Body of pancreas (tissue), 4 donors: ENCODE data around the gene BCS1L. TPM values are rescaled to one million over a fixed set of nuclear protein-coding genes. Genes with fewer than 3 reads are reported as not detected.
A peak's percentile ranks its signal among the peaks of the same experiment; 100 is the strongest.

ENCODE experiments used
- ATAC-seq: fragments of 150-250 bp; one replicate; pipeline ENCODE4 v1.9.1; 2016
- DNase-seq, 4 donors: peaks; one replicate each; pipeline ENCODE4 v3.0.0-alpha.2; 2019
- H3K27ac ChIP-seq, 4 donors: fragments of 200-600 bp; sonication (generic); 1 replicate in 3 of 4; 2 replicates in 1 of 4; pipeline versions ENCODE4 v1.5.1 to v1.6.1; 2016 to 2019; ENCODE audit warnings: mild to moderate bottlenecking in 1 of 4, mixed read lengths in 1 of 4, moderate library complexity in 1 of 4
- H3K27me3 ChIP-seq, 2 donors: fragments of 200-600 bp; sonication (generic); one replicate each; pipeline ENCODE4 v1.6.0; 2016; ENCODE audit warnings: mild to moderate bottlenecking in 1 of 2
- H3K36me3 ChIP-seq, 2 donors: fragments of 200-600 bp; sonication (generic); replicated peaks in 1 of 2; 2 replicates each; pipeline ENCODE4 v1.5.1; 2016; ENCODE audit warnings: low read depth in 2 of 2; ENCODE audit not compliant: insufficient read depth in 1 of 2
- H3K4me1 ChIP-seq: fragments of 200-600 bp; sonication (generic); one replicate; pipeline ENCODE4 v1.6.0; 2016
- H3K4me3 ChIP-seq, 2 donors: fragments of 200-600 bp; sonication (generic); 1 replicate in 1 of 2; 2 replicates in 1 of 2; pipeline ENCODE4 v1.5.1; 2016 to 2019
- H3K9me3 ChIP-seq, 3 donors: fragments of 200-600 bp; sonication (generic); 1 replicate in 2 of 3; 2 replicates in 1 of 3; pipeline ENCODE4 v1.5.1; 2016
- CTCF ChIP-seq, 7 experiments: fragments of 450-650 bp in 4 of 7; fragments of 200-600 bp in 3 of 7; sonication (generic) in 3 of 7; IDR thresholded peaks; one replicate each; pipeline ENCODE4 v1.5.1; 2016 to 2019; ENCODE audit warnings: antibody characterized with exemption in 7 of 7
- POLR2A ChIP-seq, 3 donors: fragments of 450-650 bp; IDR thresholded peaks; one replicate each; pipeline ENCODE4 v1.6.1; 2016; ENCODE audit warnings: antibody characterized with exemption in 3 of 3, mild to moderate bottlenecking in 2 of 3
- WGBS, 2 donors: methylation state at CpG; one replicate each; pipeline ENCODE4 v1.1.5; 2017; 5-methylcytosine and 5-hydroxymethylcytosine counted together
- intact Hi-C: fragments of 100-400 bp; cut with DNase I; formaldehyde crosslinking; loops from one replicate; pipeline ENCODE4 v1.15.1; 2023
- total RNA-seq, 2 donors: library from RNA; depleted of rRNA; stranded (reverse); fragments of >200 nt; gene quantifications; one replicate each; pipeline ENCODE4 v1.1.0, GENCODE V29; 2016

Gene BCS1L
- total RNA-seq, 2 donors from 2014 or later: 34.2 to 64.3 TPM

DNA sequence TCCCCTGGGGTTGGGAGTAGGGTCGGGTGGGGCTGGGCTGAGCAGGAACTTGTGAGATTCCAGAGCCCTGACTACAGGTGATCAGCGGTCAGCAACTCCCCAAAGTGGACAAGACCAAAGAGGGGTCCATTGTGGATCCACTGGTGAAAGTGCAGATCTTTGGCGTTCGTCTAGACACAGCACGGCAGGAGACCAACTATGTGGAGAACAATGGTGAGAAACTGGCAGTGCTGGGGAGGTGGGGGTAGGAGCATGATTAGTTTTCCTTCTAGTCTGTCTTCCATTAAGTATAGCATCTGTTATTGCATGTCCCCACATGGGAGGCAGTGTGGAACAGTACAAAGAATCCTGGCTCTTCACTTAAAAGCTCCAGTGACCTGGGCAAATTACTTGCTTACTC is 23.8 kb upstream of the BCS1L start:
- DNase-seq (no peak), ATAC-seq (no peak)
- H3K4me3 ChIP-seq: no peak overlapping the region
- H3K4me1 ChIP-seq: no peaks in the 10 kb centered on the region
- no peaks in the 10 kb centered on the region for H3K9me3 ChIP-seq
- peaks cover 8 to 35% of the 10 kb centered on the region in 2 donors for H3K36me3 ChIP-seq
- H3K27me3 ChIP-seq: no peaks in the 10 kb centered on the region
- intact Hi-C loops: no loop called here
- TF ChIP-seq CTCF (IDR thresholded peaks at IDR 0.05): no peak
- TF ChIP-seq POLR2A (IDR thresholded peaks at IDR 0.05): no peak
- H3K27ac ChIP-seq: no peak overlapping the region
- 88 to 89% methylated on average over 5 of the region's 5 CpGs for WGBS, 2 donors

DNA sequence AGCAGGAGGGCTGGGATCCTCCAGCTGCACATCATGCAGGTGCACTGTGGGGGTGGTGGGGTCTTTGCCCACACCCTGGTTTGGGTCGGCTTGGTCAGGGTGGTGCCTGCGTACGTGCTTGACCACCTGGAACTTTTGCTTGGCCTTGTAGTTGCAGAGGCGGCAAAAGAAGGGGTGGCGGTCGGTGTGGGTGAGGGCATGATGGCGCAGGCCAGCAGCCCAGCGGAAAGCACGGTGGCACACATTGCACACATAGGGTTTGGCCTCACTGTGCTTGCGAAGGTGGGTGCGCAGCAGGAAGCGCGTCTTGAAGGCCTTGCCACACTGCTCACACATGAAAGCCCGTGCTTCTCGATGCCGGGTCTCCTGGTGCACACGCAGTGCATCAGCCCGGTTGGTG is 21.1 kb upstream of the BCS1L start:
- intact Hi-C loops: no loop called here
- peaks cover 8 to 45% of the 10 kb centered on the region in 2 donors for H3K36me3 ChIP-seq
- ATAC-seq (no peak), DNase-seq (no peak)
- no peaks in the 10 kb centered on the region for H3K27me3 ChIP-seq
- no peaks in the 10 kb centered on the region for H3K4me1 ChIP-seq
- H3K27ac ChIP-seq: no peak overlapping the region
- H3K9me3 ChIP-seq: no peaks in the 10 kb centered on the region
- 94 to 100% methylated on average over 4 to 18 of the region's 18 CpGs for WGBS, 2 donors
- no peak for TF ChIP-seq CTCF (IDR thresholded peaks at IDR 0.05)
- no peak for TF ChIP-seq POLR2A (IDR thresholded peaks at IDR 0.05)
- H3K4me3 ChIP-seq: no peak overlapping the region

- WGBS, 2 donors: 85 to 92% methylated on average over 4 to 18 of the region's 18 CpGs
- H3K9me3 ChIP-seq: no peaks in the 10 kb centered on the region
- H3K36me3 ChIP-seq: peaks cover 8 to 48% of the 10 kb centered on the region in 2 donors
- TF ChIP-seq POLR2A (IDR thresholded peaks at IDR 0.05): no peak
- no peak for TF ChIP-seq CTCF (IDR thresholded peaks at IDR 0.05)
- H3K4me1 ChIP-seq: peaks cover 16% of the 10 kb centered on the region
- no peak overlapping the region for H3K4me3 ChIP-seq
- H3K27ac ChIP-seq: no peak overlapping the region
- no peak for ATAC-seq
- no peak for DNase-seq
- intact Hi-C loops: loop anchor here (10.0 kb wide), 1 partner anchor 227 kb away; the partner anchor contains the start of gene VIL1
- H3K27me3 ChIP-seq: no peaks in the 10 kb centered on the region
Observed at GRCh38 chr2:218642121-218642656, 17.3 kb upstream of the BCS1L start.

DNA sequence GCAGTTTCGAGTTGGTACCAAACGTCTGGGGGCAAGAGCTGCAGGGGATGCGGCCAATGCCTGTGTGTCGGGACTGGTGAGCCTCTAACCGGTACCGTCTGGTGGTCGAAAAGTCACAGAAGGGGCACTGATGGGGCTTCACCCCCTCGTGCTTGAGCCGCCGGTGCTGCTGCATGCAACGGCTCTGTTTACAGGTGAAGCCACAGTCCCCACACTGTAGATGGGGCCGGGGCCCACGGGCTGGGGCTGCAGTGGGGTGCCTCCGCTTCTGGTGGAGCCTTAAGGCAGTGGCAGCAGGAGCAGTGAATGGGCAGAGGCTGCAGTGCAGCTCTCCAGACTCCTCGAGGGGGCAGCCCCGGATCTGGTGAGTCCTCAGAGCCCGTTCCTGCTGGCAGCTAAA is 16.7 kb upstream of the BCS1L start:
- peaks cover 16% of the 10 kb centered on the region for H3K4me1 ChIP-seq
- intact Hi-C loops: loop anchor here (10.0 kb wide), 1 partner anchor 228 kb away; the partner anchor contains the start of gene VIL1
- 86 to 100% methylated on average over 7 to 17 of the region's 17 CpGs for WGBS, 2 donors
- no peak for ATAC-seq
- no peak for DNase-seq
- no peaks in the 10 kb centered on the region for H3K9me3 ChIP-seq
- TF ChIP-seq POLR2A (IDR thresholded peaks at IDR 0.05) (no peak), CTCF (IDR thresholded peaks at IDR 0.05) (no peak)
- H3K27ac ChIP-seq: no peak overlapping the region
- no peaks in the 10 kb centered on the region for H3K27me3 ChIP-seq
- H3K4me3 ChIP-seq: no peak overlapping the region
- peaks cover 8 to 46% of the 10 kb centered on the region in 2 donors for H3K36me3 ChIP-seq

- H3K4me1 ChIP-seq: peaks cover 16% of the 10 kb centered on the region
- no peak overlapping the region for H3K4me3 ChIP-seq
- H3K27ac ChIP-seq: peak overlapping the region in 3 of 4 donors; percentile 54 to 69 (median 63)
- no peak for DNase-seq
- H3K9me3 ChIP-seq: no peaks in the 10 kb centered on the region
- no peak for TF ChIP-seq POLR2A (IDR thresholded peaks at IDR 0.05)
- TF ChIP-seq CTCF (IDR thresholded peaks at IDR 0.05): no peak
- 70 to 94% methylated on average over 3 to 10 of the region's 10 CpGs for WGBS, 2 donors
- intact Hi-C loops: loop anchor here (10.0 kb wide), 1 partner anchor 229 kb away; the partner anchor contains the start of gene VIL1
- no peaks in the 10 kb centered on the region for H3K27me3 ChIP-seq
- no peak for ATAC-seq
- peaks cover 0 to 45% of the 10 kb centered on the region in 2 donors for H3K36me3 ChIP-seq
Observed at GRCh38 chr2:218643751-218644310, 15.7 kb upstream of the BCS1L start.
